ENCODE measurements around the gene HRG. TPM values are rescaled to one million over a fixed set of nuclear protein-coding genes. Genes with fewer than 3 reads are reported as not detected.

HRG gene
- total and polyA plus RNA-seq, 2 of the 8 experiments (the other 6 are each of a cell fraction or from before 2014, with no cell fraction given) = 0.03 to 0.15 TPM

DNA sequence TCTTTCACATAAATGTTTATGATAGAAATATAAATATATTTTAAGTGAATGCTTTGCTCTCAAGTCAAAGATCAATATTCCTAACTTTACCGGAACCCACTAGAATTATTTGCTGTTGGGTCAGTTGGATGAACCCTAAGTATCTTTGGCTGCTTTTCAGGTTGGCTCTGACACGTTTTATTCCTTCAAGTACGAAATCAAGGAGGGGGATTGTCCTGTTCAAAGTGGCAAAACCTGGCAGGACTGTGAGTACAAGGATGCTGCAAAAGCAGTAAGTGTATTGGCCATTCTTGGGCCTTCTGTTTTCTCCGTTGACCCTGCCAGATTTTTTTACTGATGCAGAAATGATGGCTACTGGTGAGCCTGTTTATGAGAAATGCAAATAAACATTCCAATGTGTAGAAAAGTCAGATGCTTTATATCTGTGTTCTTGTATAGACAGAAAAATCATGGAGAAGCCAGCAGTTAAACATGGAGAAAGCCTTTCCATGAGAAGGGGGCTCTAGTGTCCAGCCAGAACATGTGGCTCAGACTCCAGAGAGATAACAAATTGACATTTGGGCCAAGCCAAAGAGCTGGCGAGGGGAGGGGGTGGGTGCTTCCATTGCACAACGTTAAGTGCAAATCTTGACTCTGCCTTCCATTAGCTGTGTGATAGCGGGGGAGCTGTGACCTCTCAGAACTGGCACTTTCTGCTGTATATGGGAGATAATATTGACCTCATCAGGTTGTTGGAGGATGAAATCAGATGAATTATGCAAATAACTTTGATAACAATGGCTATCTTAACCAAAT is 54.3 kb downstream of the HRG start:
- CTCF ChIA-PET (ENCODE audit: partially characterized antibody) = interaction anchor here (0.7 to 1.5 kb wide), 5 partner anchors 12 to 105 kb away, joined by 3 to 4 read pairs (median 3); no protein-coding TSS in a partner anchor
- Histone ChIP-seq H2BK120ac (replicated peaks; ENCODE audit: low read depth, low read length) (no peak overlapping the region), H3K27ac (ENCODE audit: low read depth, low read length) (no peak overlapping the region), H3K9ac (replicated peaks in 1 of 4; ENCODE audit: extremely low read depth in 1 of 4, low read depth in 3 of 4, low read length in 3 of 4) (no peak overlapping the region), H3K27me3 (replicated peaks in 1 of 4; ENCODE audit: control insufficient read depth in 3 of 4, extremely low read depth in 1 of 4, insufficient read depth in 3 of 4, low read length in 3 of 4) (no peaks in the 10 kb centered on the region), H2AK5ac (ENCODE audit: low read depth, low read length) (no peak overlapping the region), H2AFZ (ENCODE audit: low read length) (no peak overlapping the region), H3K9me3 (ENCODE audit: insufficient read depth in 2 of 2, low read depth in 1 of 2, low read length in 1 of 2) (no peaks in the 10 kb centered on the region), H2BK20ac (ENCODE audit: low read length) (no peak overlapping the region), H3K79me1 (ENCODE audit: low read depth, low read length) (no peaks in the 10 kb centered on the region), H3K79me2 (ENCODE audit: control insufficient read depth in 1 of 2, insufficient read depth in 2 of 2, low read length in 2 of 2) (no peaks in the 10 kb centered on the region), H3K4ac (replicated peaks; ENCODE audit: insufficient read length, low read depth, low read length) (no peak overlapping the region), H3K14ac (ENCODE audit: insufficient read length) (no peak overlapping the region), H3K4me3 (ENCODE audit: extremely low read depth in 1 of 4, insufficient read depth in 2 of 4, low read depth in 3 of 4, low read length in 4 of 4) (no peak overlapping the region), H4K5ac (ENCODE audit: insufficient read length, low read depth, low read length) (no peak overlapping the region), H3K36me3 (ENCODE audit: control insufficient read depth in 2 of 4, insufficient read depth in 4 of 4, low read length in 3 of 4) (no peaks in the 10 kb centered on the region), H4K8ac (ENCODE audit: extremely low read depth, insufficient read depth, low read length) (no peak overlapping the region), H4K20me1 (replicated peaks in 1 of 2; ENCODE audit: control insufficient read depth in 1 of 2, insufficient read depth in 2 of 2, low read length in 2 of 2) (no peaks in the 10 kb centered on the region), H3K18ac (ENCODE audit: extremely low read depth, low read length) (no peak overlapping the region), H4K91ac (replicated peaks; ENCODE audit: insufficient read length, low read length) (no peak overlapping the region), H2BK15ac (ENCODE audit: low read length) (no peak overlapping the region), H3K56ac (replicated peaks; ENCODE audit: insufficient read length, low read depth, low read length) (no peak overlapping the region), H2BK5ac (ENCODE audit: low read depth, low read length) (no peak overlapping the region), H3K23ac (ENCODE audit: insufficient read length) (no peak overlapping the region), H3K23me2 (ENCODE audit: low read depth, low read length) (peaks cover 2% of the 10 kb centered on the region; the same call in 1 of the 2 replicates), H3K4me1 (replicated peaks in 1 of 4; ENCODE audit: control insufficient read depth in 3 of 4, insufficient read depth in 4 of 4, low read length in 3 of 4) (peaks cover 0 to 2% (median 0%) of the 10 kb centered on the region in 4 experiments; a peak in 2 of 7 replicates), H3K4me2 (ENCODE audit: insufficient read depth in 1 of 2, low read depth in 2 of 2, low read length in 2 of 2) (no peak overlapping the region), H2BK12ac (ENCODE audit: low read depth, low read length) (no peak overlapping the region)
- FAIRE-seq (no peak), DNase-seq (ENCODE audit: low read depth in 1 of 2, low spot score in 2 of 2) (no peak)
- no peak for TF ChIP-seq BCL11A (IDR thresholded peaks at IDR 0.05; ENCODE audit: low read depth in 2 of 2, low read length in 2 of 2)
- no peak for TF ChIP-seq FOSL1 (IDR thresholded peaks at IDR 0.05; ENCODE audit: insufficient read depth, low read depth, low read length)
- TF ChIP-seq ASH2L (IDR thresholded peaks at IDR 0.05; ENCODE audit: low read length) = no peak
- POLR2A ChIA-PET (ENCODE audit: partially characterized antibody) = no interaction called here
- 74% methylated on average over 7 of the region's 7 CpGs; no CpG with 5 or more reads in 1 of the 2 experiments for WGBS, 2 experiments (ENCODE audit: extremely low coverage in 1 of 2, insufficient coverage in 1 of 2, insufficient read length in 1 of 2, insufficient replicate concordance in 2 of 2, low coverage in 1 of 2, low lambda C conversion rate in 2 of 2, missing lambda C conversion rate in 1 of 2)
